Right lobe of liver (tissue), 4 donors: ENCODE data around the gene BUD23.

Experiments used
- CTCF ChIP-seq, 4 donors: fragments of 200-600 bp in 3 of 4; fragments of 450-650 bp in 1 of 4; IDR thresholded peaks; one replicate each; pipeline versions ENCODE4 v1.5.1 to v1.8.0; 2016 to 2022; ENCODE audit warnings: antibody characterized with exemption in 4 of 4, mild to moderate bottlenecking in 2 of 4
- POLR2A ChIP-seq: fragments of 450-650 bp; IDR thresholded peaks from one replicate; pipeline ENCODE4 v1.6.1; 2017; ENCODE audit warnings: antibody characterized with exemption, mild to moderate bottlenecking
- donor health status: DM: no; HTN: no; CAD: no.
- donor health status: DM: no; HTN: no; CAD: no.
- donor health status: DM: no; HTN: yes; CAD: no.

- TF ChIP-seq CTCF (IDR thresholded peaks at IDR 0.05) (no peak), POLR2A (no peak)
Observed at GRCh38 chr7:73721377-73721817, 38.0 kb downstream of the BUD23 start.
